GM23338 (cell line): ENCODE results near the gene CTU2. TPM values are rescaled to one million over a fixed set of nuclear protein-coding genes. Genes with fewer than 3 reads are reported as not detected.

Experiments
- ATAC-seq: fragments of 200-7000 bp; cut with Tn5 transposase; 3 replicates; pipeline ENCODE4 v1.9.1; 2020
- DNase-seq: peaks from one replicate; pipeline ENCODE4 v3.0.0-alpha.2; 2015; ENCODE audit warnings: low spot score
- H2AFZ ChIP-seq: fragments of 200-600 bp; sonication (generic); 2 replicates; pipeline ENCODE4 v1.8.0; 2016; ENCODE audit warnings: antibody characterized with exemption, mild to moderate bottlenecking, moderate library complexity
- H3F3A ChIP-seq: fragments of 200-600 bp; sonication (generic); replicated peaks from 2 replicates; pipeline ENCODE4 v1.8.0; 2017; ENCODE audit warnings: antibody characterized with exemption, mixed run types, low read depth
- H3K27ac ChIP-seq: fragments of 200-600 bp; sonication (generic); 2 replicates; pipeline ENCODE4 v1.6.1; 2016; ENCODE audit warnings: low read depth
- H3K27me3 ChIP-seq: fragments of 200-600 bp; sonication (generic); 2 replicates; pipeline ENCODE4 v1.8.0; 2016; ENCODE audit warnings: mild to moderate bottlenecking, mixed run types, moderate library complexity; ENCODE audit not compliant: insufficient read depth
- H3K36me3 ChIP-seq: fragments of 200-600 bp; sonication (generic); 2 replicates; pipeline ENCODE4 v1.8.0; 2016; ENCODE audit warnings: mild to moderate bottlenecking; ENCODE audit not compliant: insufficient read depth
- H3K4me1 ChIP-seq: fragments of 200-600 bp; sonication (generic); 2 replicates; pipeline ENCODE4 v1.8.0; 2016; ENCODE audit warnings: mild to moderate bottlenecking, moderate library complexity; ENCODE audit not compliant: insufficient read depth
- H3K4me2 ChIP-seq: fragments of 200-600 bp; sonication (generic); 2 replicates; pipeline ENCODE4 v1.7.1; 2017; ENCODE audit warnings: mixed run types
- H3K4me3 ChIP-seq: fragments of 200-600 bp; sonication (generic); 2 replicates; pipeline ENCODE4 v1.6.1; 2016; ENCODE audit warnings: mixed run types
- H3K79me2 ChIP-seq: fragments of 200-600 bp; sonication (generic); replicated peaks from 2 replicates; pipeline ENCODE4 v1.8.0; 2017; ENCODE audit warnings: mild to moderate bottlenecking; ENCODE audit not compliant: insufficient read depth
- H3K9me2 ChIP-seq: fragments of 200-600 bp; sonication (generic); 2 replicates; pipeline ENCODE4 v1.8.0; 2017; ENCODE audit not compliant: insufficient read depth
- H4K20me1 ChIP-seq: fragments of 200-600 bp; sonication (generic); replicated peaks from 2 replicates; pipeline ENCODE4 v1.8.0; 2017; ENCODE audit warnings: mild to moderate bottlenecking; ENCODE audit not compliant: insufficient read depth
- H3K27ac Mint-ChIP-seq: 2 replicates; pipeline ENCODE4 v1.8.0; 2020; ENCODE audit warnings: inconsistent platforms, mild to moderate bottlenecking, moderate library complexity, mixed read lengths
- H3K27me3 Mint-ChIP-seq: 3 replicates; pipeline ENCODE4 v1.8.0; 2022; ENCODE audit warnings: low read depth, mild to moderate bottlenecking, moderate library complexity, mixed read lengths, inconsistent platforms; ENCODE audit not compliant: insufficient read depth, poor library complexity
- H3K36me3 Mint-ChIP-seq: 3 replicates; pipeline ENCODE4 v1.8.0; 2021; ENCODE audit warnings: low read depth, mild to moderate bottlenecking, inconsistent platforms, moderate library complexity, mixed read lengths
- H3K4me1 Mint-ChIP-seq: 3 replicates; pipeline ENCODE4 v1.8.0; 2020; ENCODE audit warnings: mild to moderate bottlenecking, inconsistent platforms, mixed read lengths
- H3K4me3 Mint-ChIP-seq: 3 replicates; pipeline ENCODE4 v1.8.0; 2021; ENCODE audit warnings: moderate library complexity, mild to moderate bottlenecking, inconsistent platforms, mixed read lengths
- H3K9me3 Mint-ChIP-seq: 3 replicates; pipeline ENCODE4 v1.8.0; 2020; ENCODE audit warnings: moderate library complexity, mild to moderate bottlenecking, inconsistent platforms, mixed read lengths
- EZH2 ChIP-seq: fragments of 200-600 bp; sonication (generic); IDR thresholded peaks from one replicate; pipeline ENCODE4 v1.8.0; 2017; ENCODE audit warnings: antibody characterized with exemption, mild to moderate bottlenecking, low read depth; ENCODE audit not compliant: unreplicated experiment
- JUNB ChIP-seq: IDR thresholded peaks from one replicate; pipeline ENCODE4 v1.6.1; 2016; ENCODE audit warnings: antibody characterized with exemption; ENCODE audit not compliant: unreplicated experiment
- NANOG ChIP-seq: IDR thresholded peaks from 2 replicates; pipeline ENCODE4 v1.6.1; 2016; ENCODE audit warnings: antibody characterized with exemption, borderline replicate concordance
- POLR2AphosphoS5 ChIP-seq: IDR thresholded peaks from 2 replicates; pipeline ENCODE4 v1.6.1; 2016; ENCODE audit warnings: antibody characterized with exemption, low read depth
- STAT1 ChIP-seq: IDR thresholded peaks from one replicate; pipeline ENCODE4 v1.6.1; 2016; ENCODE audit warnings: antibody characterized with exemption; ENCODE audit not compliant: unreplicated experiment
- ZNF331 ChIP-seq: fragments of 250-450 bp; sonication (Bioruptor Pico); IDR thresholded peaks from 2 replicates; pipeline ENCODE4 v1.5.0; 2020; ENCODE audit warnings: low read depth, mild to moderate bottlenecking, moderate library complexity
- ZNF462 ChIP-seq: fragments of 250-450 bp; sonication (Bioruptor Pico); IDR thresholded peaks from 2 replicates; pipeline ENCODE4 v1.5.0; 2020; ENCODE audit warnings: mild to moderate bottlenecking, moderate library complexity
- polyA plus RNA-seq: library from polyadenylated mRNA; unstranded; fragments of >200 nt; fragmentation: Nextera tagmentation; extraction: Ambion mirVana; gene quantifications from 2 replicates; pipeline ENCODE4 v1.2.1, GENCODE V29; 2016
- total RNA-seq: library from RNA; depleted of rRNA; stranded (reverse); fragments of >200 nt; shearing (Covaris generic); gene quantifications from 2 replicates; pipeline ENCODE4 v1.2.3, GENCODE V29; 2014
- TF ChIP-seq, protein P1 (sequence below), 2 experiments: fragments of 200-600 bp in 1 of 2; sonication (generic) in 1 of 2; conservative IDR thresholded peaks; 2 replicates each; pipeline versions ENCODE4 v1.5.1 to v1.6.1; 2016 to 2017; ENCODE audit warnings: antibody characterized with exemption in 2 of 2, low read depth in 2 of 2, mild to moderate bottlenecking in 2 of 2, moderate library complexity in 1 of 2
- TF ChIP-seq, protein P2 (sequence below): IDR thresholded peaks from 2 replicates; pipeline ENCODE4 v1.6.1; 2016; ENCODE audit warnings: antibody characterized with exemption

The CTU2 gene
- total and polyA plus RNA-seq, 2 experiments from 2014 or later, result 22.3 to 25.7 TPM

DNA sequence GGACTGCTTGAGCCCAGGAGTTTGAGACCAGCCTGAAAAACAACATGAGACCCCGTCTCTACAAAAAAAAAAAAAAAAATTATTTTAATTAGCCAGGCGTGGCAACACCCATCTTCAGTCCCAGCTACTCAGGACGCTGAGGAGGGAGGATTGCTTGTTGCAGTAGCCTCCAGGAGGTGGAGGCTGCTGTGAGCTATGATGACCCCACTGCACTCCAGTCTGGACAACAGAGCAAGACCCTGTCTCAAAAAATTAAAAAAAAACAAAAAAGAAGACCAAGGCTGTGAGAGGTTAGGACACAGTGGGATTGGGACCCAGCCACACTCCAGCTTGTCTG is 18.7 kb upstream of the CTU2 start:
- TF ChIP-seq, protein P1, sequence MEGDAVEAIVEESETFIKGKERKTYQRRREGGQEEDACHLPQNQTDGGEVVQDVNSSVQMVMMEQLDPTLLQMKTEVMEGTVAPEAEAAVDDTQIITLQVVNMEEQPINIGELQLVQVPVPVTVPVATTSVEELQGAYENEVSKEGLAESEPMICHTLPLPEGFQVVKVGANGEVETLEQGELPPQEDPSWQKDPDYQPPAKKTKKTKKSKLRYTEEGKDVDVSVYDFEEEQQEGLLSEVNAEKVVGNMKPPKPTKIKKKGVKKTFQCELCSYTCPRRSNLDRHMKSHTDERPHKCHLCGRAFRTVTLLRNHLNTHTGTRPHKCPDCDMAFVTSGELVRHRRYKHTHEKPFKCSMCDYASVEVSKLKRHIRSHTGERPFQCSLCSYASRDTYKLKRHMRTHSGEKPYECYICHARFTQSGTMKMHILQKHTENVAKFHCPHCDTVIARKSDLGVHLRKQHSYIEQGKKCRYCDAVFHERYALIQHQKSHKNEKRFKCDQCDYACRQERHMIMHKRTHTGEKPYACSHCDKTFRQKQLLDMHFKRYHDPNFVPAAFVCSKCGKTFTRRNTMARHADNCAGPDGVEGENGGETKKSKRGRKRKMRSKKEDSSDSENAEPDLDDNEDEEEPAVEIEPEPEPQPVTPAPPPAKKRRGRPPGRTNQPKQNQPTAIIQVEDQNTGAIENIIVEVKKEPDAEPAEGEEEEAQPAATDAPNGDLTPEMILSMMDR (conservative IDR thresholded peaks at IDR 0.05; ENCODE audit: low read depth in 2 of 2), result no peak
- TF ChIP-seq, protein P2, sequence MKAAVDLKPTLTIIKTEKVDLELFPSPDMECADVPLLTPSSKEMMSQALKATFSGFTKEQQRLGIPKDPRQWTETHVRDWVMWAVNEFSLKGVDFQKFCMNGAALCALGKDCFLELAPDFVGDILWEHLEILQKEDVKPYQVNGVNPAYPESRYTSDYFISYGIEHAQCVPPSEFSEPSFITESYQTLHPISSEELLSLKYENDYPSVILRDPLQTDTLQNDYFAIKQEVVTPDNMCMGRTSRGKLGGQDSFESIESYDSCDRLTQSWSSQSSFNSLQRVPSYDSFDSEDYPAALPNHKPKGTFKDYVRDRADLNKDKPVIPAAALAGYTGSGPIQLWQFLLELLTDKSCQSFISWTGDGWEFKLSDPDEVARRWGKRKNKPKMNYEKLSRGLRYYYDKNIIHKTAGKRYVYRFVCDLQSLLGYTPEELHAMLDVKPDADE, result no peak
- no peak for TF ChIP-seq NANOG
- no peak for TF ChIP-seq POLR2AphosphoS5
- no peak for TF ChIP-seq JUNB
- no peak for TF ChIP-seq ZNF331 (CRISPR knock-in tag)
- Histone ChIP-seq H3K27me3 (peaks cover 10% of the 10 kb centered on the region), H3K36me3 (no peaks in the 10 kb centered on the region), H3K27ac (no peak overlapping the region), H3K4me3 (no peak overlapping the region), H4K20me1 (no peaks in the 10 kb centered on the region), H3K79me2 (peaks cover 4% of the 10 kb centered on the region), H2AFZ (no peak overlapping the region), H3K4me1 (peaks cover 9% of the 10 kb centered on the region), H3K4me2 (no peak overlapping the region), H3F3A (0 out of 2 replicates have a peak, but pooled peaks cover 6% of the 10 kb centered on the region), H3K9me2 (no peaks in the 10 kb centered on the region)
- Mint-ChIP-seq H3K36me3 (no peaks in the 10 kb centered on the region), H3K4me1 (peaks cover 15% of the 10 kb centered on the region), H3K27ac (no peak overlapping the region), H3K9me3 (no peaks in the 10 kb centered on the region), H3K27me3 (peaks cover 30% of the 10 kb centered on the region), H3K4me3 (no peak overlapping the region)
- no peak for ATAC-seq
- DNase-seq, result no peak

- peaks cover 4% of the 10 kb centered on the region for H3K79me2 ChIP-seq
- Mint-ChIP-seq H3K4me3 (no peak overlapping the region), H3K27me3 (peaks cover 30% of the 10 kb centered on the region), H3K27ac (no peak overlapping the region), H3K36me3 (no peaks in the 10 kb centered on the region), H3K9me3 (no peaks in the 10 kb centered on the region), H3K4me1 (peaks cover 15% of the 10 kb centered on the region)
- peak; percentile 3; the same call in 2 of the 3 replicates for ATAC-seq
- no peaks in the 10 kb centered on the region for H4K20me1 ChIP-seq
- no peaks in the 10 kb centered on the region for H3K9me2 ChIP-seq
- DNase-seq, result no peak
- peaks cover 9% of the 10 kb centered on the region for H3K4me1 ChIP-seq
- no peaks in the 10 kb centered on the region for H3K36me3 ChIP-seq
- H3K27ac ChIP-seq, result no peak overlapping the region
- H3K4me2 ChIP-seq, result no peak overlapping the region
- H3K27me3 ChIP-seq, result peaks cover 10% of the 10 kb centered on the region
- 0 out of 2 replicates have a peak, but pooled peaks cover 6% of the 10 kb centered on the region for H3F3A ChIP-seq
- no peak overlapping the region for H2AFZ ChIP-seq
- no peak overlapping the region for H3K4me3 ChIP-seq
- TF ChIP-seq POLR2AphosphoS5 (no peak), JUNB (no peak), STAT1 (no peak), NANOG (no peak), ZNF462 (CRISPR knock-in tag) (no peak), EZH2 (no peak), ZNF331 (CRISPR knock-in tag) (no peak)
- TF ChIP-seq, protein P2, result no peak
These were observed 18.1 kb upstream of the CTU2 start for GRCh38 chr16:88688013-88688778.
